HK-2 (cell line): ENCODE results near the gene SLC12A2.

Experiments
- DNase-seq: peaks from one replicate; pipeline ENCODE4 v3.0.0-alpha.2; 2018; ENCODE audit not compliant: unreplicated experiment

Gene SLC12A2

GRCh38 chr5:128097781-128098180 is 14.2 kb downstream of the SLC12A2 start:
- DNase-seq = no peak

- no peak for DNase-seq
Observed at GRCh38 chr5:128099944-128100343, 16.4 kb downstream of the SLC12A2 start.

- DNase-seq = no peak
Observed at GRCh38 chr5:128100860-128101557, 17.4 kb downstream of the SLC12A2 start.

- no peak for DNase-seq
Observed at GRCh38 chr5:128101676-128102075, 18.1 kb downstream of the SLC12A2 start.

GRCh38 chr5:128105203-128105602 is 21.6 kb downstream of the SLC12A2 start:
- DNase-seq = no peak

- DNase-seq = no peak
Observed at GRCh38 chr5:128109138-128109537, 25.6 kb downstream of the SLC12A2 start.

GRCh38 chr5:128109766-128110165 is 26.2 kb downstream of the SLC12A2 start:
- DNase-seq = no peak

GRCh38 chr5:128111818-128112448 is 28.4 kb downstream of the SLC12A2 start:
- no peak for DNase-seq

GRCh38 chr5:128116445-128116844 is 32.9 kb downstream of the SLC12A2 start:
- DNase-seq = no peak

- no peak for DNase-seq
Observed at GRCh38 chr5:128118214-128118613, 34.6 kb downstream of the SLC12A2 start.

GRCh38 chr5:128121651-128122050 is 38.1 kb downstream of the SLC12A2 start:
- no peak for DNase-seq

GRCh38 chr5:128123936-128124335 is 40.4 kb downstream of the SLC12A2 start:
- DNase-seq = no peak

GRCh38 chr5:128126241-128126640 is 42.7 kb downstream of the SLC12A2 start:
- DNase-seq = no peak

GRCh38 chr5:128132499-128132898 is 48.9 kb downstream of the SLC12A2 start:
- no peak for DNase-seq

GRCh38 chr5:128135286-128135685 is 51.7 kb downstream of the SLC12A2 start:
- no peak for DNase-seq

- no peak for DNase-seq
Observed at GRCh38 chr5:128143911-128144310, 60.3 kb downstream of the SLC12A2 start.

GRCh38 chr5:128144491-128144890 is 60.9 kb downstream of the SLC12A2 start:
- DNase-seq = no peak

GRCh38 chr5:128146671-128147070 is 63.1 kb downstream of the SLC12A2 start:
- no peak for DNase-seq

- DNase-seq = no peak
Observed at GRCh38 chr5:128154943-128155342, 71.4 kb downstream of the SLC12A2 start.

GRCh38 chr5:128155776-128156175 is 72.2 kb downstream of the SLC12A2 start:
- no peak for DNase-seq

- DNase-seq = no peak
Observed at GRCh38 chr5:128156521-128156920, 73.0 kb downstream of the SLC12A2 start.

GRCh38 chr5:128158342-128158741 is 74.8 kb downstream of the SLC12A2 start:
- no peak for DNase-seq

GRCh38 chr5:128163991-128164390 is 80.4 kb downstream of the SLC12A2 start:
- no peak for DNase-seq
